K562 (cell line): ENCODE data around the gene CHCHD4.

Experiments
- ATF2 ChIP-seq: sonication (generic); formaldehyde crosslinking; IDR thresholded peaks from 2 replicates; pipeline ENCODE4 v1.8.1; 2022; ENCODE audit warnings: missing genetic modification reagents
- CTCF ChIP-seq, 3 experiments: IDR thresholded peaks in 2 of 3; conservative IDR thresholded peaks in 1 of 3; 2 replicates each; pipeline ENCODE4 v1.5.1; 2011 to 2012; ENCODE audit warnings: low read length in 3 of 3, mild to moderate bottlenecking in 3 of 3, control low read depth in 2 of 3, improper control_type of control experiment in 1 of 3, inconsistent platforms in 1 of 3, low read depth in 1 of 3, mixed read lengths in 1 of 3, moderate library complexity in 1 of 3; ENCODE audit not compliant: insufficient read depth in 2 of 3
- HMG20B ChIP-seq: fragments of 250-450 bp; sonication (Bioruptor Pico); IDR thresholded peaks from 2 replicates; pipeline ENCODE4 v1.5.0; 2021; ENCODE audit warnings: mild to moderate bottlenecking
- HNRNPUL1 ChIP-seq: fragments of 200-400 bp; formaldehyde crosslinking; IDR thresholded peaks from 2 replicates; pipeline ENCODE4 v1.6.1; 2017; ENCODE audit warnings: low read length
- MAX ChIP-seq: sonication (generic); formaldehyde crosslinking; IDR thresholded peaks from 2 replicates; pipeline ENCODE4 v1.9.0; 2022; ENCODE audit warnings: mild to moderate bottlenecking, missing genetic modification reagents
- MXD1 ChIP-seq: fragments of 250-450 bp; sonication (Bioruptor Pico); IDR thresholded peaks from 2 replicates; pipeline ENCODE4 v1.8.0; 2021; ENCODE audit warnings: borderline replicate concordance, mild to moderate bottlenecking, moderate library complexity; ENCODE audit not compliant: poor library complexity, severe bottlenecking
- NFIC ChIP-seq: fragments of 450-650 bp; IDR thresholded peaks from 2 replicates; pipeline ENCODE4 v1.6.1; 2017; ENCODE audit warnings: mild to moderate bottlenecking, inconsistent platforms
- PATZ1 ChIP-seq: fragments of 250-450 bp; sonication (Bioruptor Pico); IDR thresholded peaks from 2 replicates; pipeline ENCODE4 v1.5.0; 2020; ENCODE audit warnings: mild to moderate bottlenecking, borderline replicate concordance
- SIRT6 ChIP-seq: IDR thresholded peaks from one replicate; pipeline ENCODE4 v1.6.1; 2012; ENCODE audit warnings: low read depth, mild to moderate bottlenecking, control low read depth, inconsistent platforms, low read length, moderate library complexity
- SP1 ChIP-seq: sonication (generic); formaldehyde crosslinking; IDR thresholded peaks from 2 replicates; pipeline ENCODE4 v1.8.1; 2022; ENCODE audit warnings: mild to moderate bottlenecking, missing genetic modification reagents
- USF2 ChIP-seq: sonication (generic); formaldehyde crosslinking; IDR thresholded peaks from 2 replicates; pipeline ENCODE4 v1.5.0; 2020; ENCODE audit warnings: missing genetic modification reagents
- ZBTB2 ChIP-seq: fragments of 450-650 bp; IDR thresholded peaks from 2 replicates; pipeline ENCODE4 v1.6.1; 2016; ENCODE audit warnings: antibody characterized with exemption

- no peak for TF ChIP-seq SP1 (CRISPR knock-in tag)
- no peak for TF ChIP-seq ATF2
- no peak for TF ChIP-seq HMG20B (CRISPR knock-in tag)
- no peak for TF ChIP-seq USF2 (CRISPR knock-in tag)
- no peak for TF ChIP-seq CTCF (IDR thresholded peaks at IDR 0.05 in 2 of 3, conservative IDR thresholded peaks at IDR 0.05 in 1 of 3; ENCODE audit: insufficient read depth in 2 of 3, low read depth in 1 of 3, low read length in 3 of 3)
- no peak for TF ChIP-seq ZBTB2
- TF ChIP-seq HNRNPUL1: no peak
- TF ChIP-seq NFIC: no peak
- TF ChIP-seq PATZ1 (CRISPR knock-in tag): no peak
- TF ChIP-seq MXD1: no peak
- TF ChIP-seq SIRT6: no peak
- no peak for TF ChIP-seq MAX (CRISPR knock-in tag)
Measured at GRCh38 chr3:14150078-14150477, 25.4 kb upstream of the CHCHD4 start.
